Endothelial cell of umbilical vein (primary cell): ENCODE data around the gene NTF3. TPM values are rescaled to one million over a fixed set of nuclear protein-coding genes. Genes with fewer than 3 reads are reported as not detected.

Experiments used
- BruUV-seq: library from RNA; stranded (reverse); fragments of 400-500 nt; replicated peaks from 2 replicates; lab custom pipeline; 2021; lab: Mats Ljungman, UMichigan
- CTCF ChIA-PET: fragments of 300-600, 350-600 bp; sonication (Branson Sonifier 250); formaldehyde crosslinking; loops from one replicate; lab custom pipeline; 2021; ENCODE audit warnings: antibody characterized with exemption, inconsistent platforms; lab: Charles Lee
- POLR2A ChIA-PET: fragments of 300-600, 350-600 bp; sonication (Branson Sonifier 250); formaldehyde crosslinking; loops from one replicate; lab custom pipeline; 2021; ENCODE audit warnings: antibody characterized with exemption, inconsistent platforms; lab: Charles Lee
- DNase-seq: peaks from one replicate; pipeline ENCODE4 v3.0.0-alpha.2; 2011; ENCODE audit warnings: low read depth, low spot score
- FAIRE-seq: peaks from 2 replicates; lab custom pipeline; 2011; peaks lifted over from hg19 to GRCh38; lab: Jason Lieb, UNC
- H2AFZ ChIP-seq: 2 replicates; pipeline ENCODE4 v1.6.0; 2012; ENCODE audit warnings: low read depth, low read length, control low read depth, inconsistent platforms
- H3K27ac ChIP-seq: 2 replicates; pipeline ENCODE4 v1.5.1; 2011; ENCODE audit warnings: low read depth, mild to moderate bottlenecking, control low read depth, low read length, moderate library complexity; ENCODE audit not compliant: insufficient read depth
- H3K27me3 ChIP-seq, 2 experiments: 2 replicates each; pipeline versions ENCODE4 v1.6.0 to v1.6.1; 2011; ENCODE audit warnings: low read length in 2 of 2, mixed read lengths in 1 of 2; ENCODE audit not compliant: control insufficient read depth in 2 of 2, insufficient read depth in 2 of 2
- H3K36me3 ChIP-seq, 2 experiments: 2 replicates in 1 of 2; 3 replicates in 1 of 2; pipeline ENCODE4 v1.5.1; 2011; ENCODE audit warnings: low read length in 2 of 2, mild to moderate bottlenecking in 1 of 2, moderate library complexity in 1 of 2; ENCODE audit not compliant: control insufficient read depth in 2 of 2, insufficient read depth in 2 of 2; ENCODE audit errors: extremely low read depth in 1 of 2
- H3K4me1 ChIP-seq: 3 replicates; pipeline ENCODE4 v1.5.1; 2011; ENCODE audit warnings: mild to moderate bottlenecking, low read length; ENCODE audit not compliant: control insufficient read depth, insufficient read depth; ENCODE audit errors: extremely low read depth
- H3K4me2 ChIP-seq: 2 replicates; pipeline ENCODE4 v1.6.1; 2011; ENCODE audit warnings: low read length, control low read depth, mixed read lengths; ENCODE audit not compliant: insufficient read depth
- H3K4me3 ChIP-seq, 3 experiments: fragments of 200-600 bp in 1 of 3; sonication (generic), shearing (Covaris generic) in 1 of 3; replicated peaks in 1 of 3; 2 replicates each; pipeline ENCODE4 v1.5.1; 2011 to 2016; ENCODE audit warnings: control low read depth in 3 of 3, low read length in 3 of 3, mild to moderate bottlenecking in 2 of 3, inconsistent platforms in 1 of 3, low read depth in 1 of 3, moderate library complexity in 1 of 3; ENCODE audit not compliant: insufficient read depth in 1 of 3
- H3K79me2 ChIP-seq: 2 replicates; pipeline ENCODE4 v1.6.0; 2012; ENCODE audit warnings: low read length, inconsistent platforms; ENCODE audit not compliant: control insufficient read depth, insufficient read depth
- H3K9ac ChIP-seq: replicated peaks from 2 replicates; pipeline ENCODE3; 2011; ENCODE audit warnings: low read length, control low read depth; ENCODE audit not compliant: insufficient read depth; ENCODE audit errors: extremely low read depth
- H3K9me1 ChIP-seq: replicated peaks from 3 replicates; pipeline ENCODE4 v1.6.0; 2011; ENCODE audit warnings: mild to moderate bottlenecking, low read length; ENCODE audit not compliant: control insufficient read depth, insufficient read depth; ENCODE audit errors: extremely low read depth
- H3K9me3 ChIP-seq: replicated peaks from 2 replicates; pipeline ENCODE4 v1.5.1; 2012; ENCODE audit warnings: low read length, inconsistent platforms; ENCODE audit not compliant: control insufficient read depth, insufficient read depth
- H4K20me1 ChIP-seq: replicated peaks from 2 replicates; pipeline ENCODE3; 2011; ENCODE audit warnings: mild to moderate bottlenecking, low read length; ENCODE audit not compliant: control insufficient read depth, insufficient read depth; ENCODE audit errors: extremely low read depth
- CTCF ChIP-seq, 2 donors: IDR thresholded peaks; 1 replicate in 1 of 2; 2 replicates in 1 of 2; pipeline ENCODE4 v1.5.1; 2011; ENCODE audit warnings: low read length in 2 of 2, mild to moderate bottlenecking in 2 of 2, moderate library complexity in 2 of 2, control low read depth in 1 of 2, inconsistent platforms in 1 of 2, low read depth in 1 of 2; ENCODE audit not compliant: insufficient read depth in 1 of 2; ENCODE audit errors: extremely low read depth in 1 of 2
- EZH2 ChIP-seq: IDR thresholded peaks from 2 replicates; pipeline ENCODE4 v1.6.1; 2012; ENCODE audit warnings: borderline replicate concordance, low read depth, mild to moderate bottlenecking, moderate library complexity, low read length, inconsistent platforms; ENCODE audit not compliant: severe bottlenecking
- FOS ChIP-seq: IDR thresholded peaks from 2 replicates; pipeline ENCODE4 v1.6.1; 2011; ENCODE audit warnings: mild to moderate bottlenecking, low read length, moderate library complexity, borderline replicate concordance; ENCODE audit not compliant: insufficient read depth
- GATA2 ChIP-seq: IDR thresholded peaks from 2 replicates; pipeline ENCODE4 v1.7.0; 2011; ENCODE audit warnings: low read depth, mild to moderate bottlenecking, moderate library complexity, mixed read lengths, low read length; ENCODE audit not compliant: insufficient read length, insufficient read depth
- JUN ChIP-seq: IDR thresholded peaks from 2 replicates; pipeline ENCODE4 v1.6.1; 2011; ENCODE audit warnings: borderline replicate concordance, low read depth; ENCODE audit not compliant: insufficient read length, insufficient read depth
- MAX ChIP-seq: IDR thresholded peaks from 2 replicates; pipeline ENCODE4 v1.6.1; 2011; ENCODE audit not compliant: insufficient read depth, insufficient read length
- MYC ChIP-seq: IDR thresholded peaks from one replicate; pipeline ENCODE4 v1.6.1; 2011; ENCODE audit warnings: mild to moderate bottlenecking, low read depth, low read length
- POLR2A ChIP-seq: IDR thresholded peaks from 2 replicates; pipeline ENCODE4 v1.6.1; 2012; ENCODE audit warnings: low read depth, mild to moderate bottlenecking, control low read depth, low read length
- POLR2AphosphoS5 ChIP-seq: IDR thresholded peaks from 2 replicates; pipeline ENCODE4 v1.6.1; 2012; ENCODE audit warnings: low read depth, mild to moderate bottlenecking, control low read depth, low read length, moderate library complexity; ENCODE audit not compliant: insufficient read depth
- dilution Hi-C: fragments of 300-500 bp; cut with MboI; formaldehyde crosslinking; loops from one replicate; pipeline ENCODE4 v1.15.0; 2019; ENCODE audit warnings: low sequenced_read_pairs; ENCODE audit not compliant: extremely low pct_ligation_motif_present
- intact Hi-C: fragments of 100-400 bp; cut with micrococcal nuclease; formaldehyde crosslinking; loops from one replicate; pipeline ENCODE4 v1.10.0; 2022
- polyA plus RNA-seq, 4 experiments: library from polyadenylated mRNA; depleted of rRNA in 3 of 4; stranded (reverse) in 3 of 4; unstranded in 1 of 4; fragments of >200 nt; gene quantifications; 2 replicates each; pipeline versions ENCODE4 v1.2.1 to v1.2.3, GENCODE V29; 2011 to 2012; ENCODE audit warnings: missing spikeins in 1 of 4
- total RNA-seq: library from RNA; stranded (reverse); gene quantifications from 2 replicates; pipeline ENCODE4 v1.2.3, GENCODE V29; 2021

Gene NTF3
- total and polyA plus RNA-seq, 2 donors (not counting 3 experiments of a cell fraction or from before 2014, with no cell fraction given), result not detected

- H3K4me2 ChIP-seq, result no peak overlapping the region
- H3K4me3 ChIP-seq, result no peak overlapping the region
- intact Hi-C loops (no loop called here), dilution Hi-C loops (no loop called here)
- H2AFZ ChIP-seq, result no peak overlapping the region
- CTCF ChIA-PET, result interaction anchor here (1.4 kb wide), 1 partner anchor 11 kb away, joined by 3 read pairs; no protein-coding TSS in a partner anchor
- no peak for TF ChIP-seq EZH2
- no peak for TF ChIP-seq GATA2
- no peak for TF ChIP-seq POLR2AphosphoS5
- no peak for TF ChIP-seq FOS
- TF ChIP-seq POLR2A, result no peak
- TF ChIP-seq JUN, result no peak
- TF ChIP-seq MYC, result no peak
- no peak for TF ChIP-seq MAX
- TF ChIP-seq CTCF (IDR thresholded peaks at IDR 0.05; ENCODE audit: extremely low read depth in 1 of 2, insufficient read depth in 1 of 2, low read depth in 1 of 2, low read length in 2 of 2), result no peak
- H4K20me1 ChIP-seq, result no peaks in the 10 kb centered on the region
- H3K27ac ChIP-seq, result no peak overlapping the region
- no peaks in the 10 kb centered on the region for H3K9me1 ChIP-seq
- DNase-seq, result no peak
- no peak overlapping the region for H3K9ac ChIP-seq
- H3K27me3 ChIP-seq, result peaks cover 0 to 4% of the 10 kb centered on the region in 2 experiments
- H3K79me2 ChIP-seq, result no peaks in the 10 kb centered on the region
- no peaks in the 10 kb centered on the region for H3K4me1 ChIP-seq
- BruUV-seq, result no TSS peak
- FAIRE-seq, result no peak
- no peaks in the 10 kb centered on the region for H3K36me3 ChIP-seq
- H3K9me3 ChIP-seq, result no peaks in the 10 kb centered on the region
- POLR2A ChIA-PET, result no interaction called here
Observed at GRCh38 chr12:5466521-5466960, 34.6 kb downstream of the NTF3 start.
